GM19438 (cell line): ENCODE measurements around the gene MACF1.
"Not testable (repeated sequence)": the region's sequence is repeated elsewhere in the genome, so short reads cannot be mapped to it uniquely, and the experiment has no call there.

ENCODE experiments used
- ATAC-seq: cut with Tn5 transposase; IDR thresholded peaks from one replicate; pipeline ENCODE4 v1.9.1; 2021; ENCODE audit warnings: low read depth; ENCODE audit not compliant: unreplicated experiment

The MACF1 gene

GRCh38 chr1:39204441-39205081 lies at the start of gene MACF1:
Gene MACF1, plus strand, starts transcription at chr1:39204695. Its CDS starts 328 bp downstream, at chr1:39205023.
- no peak for ATAC-seq

- ATAC-seq: no peak
These were observed 47.2 kb upstream of the MACF1 start for GRCh38 chr1:39157304-39157703.

GRCh38 chr1:39158327-39159086 lies 46.0 kb upstream of the MACF1 start:
- no peak for ATAC-seq

DNA sequence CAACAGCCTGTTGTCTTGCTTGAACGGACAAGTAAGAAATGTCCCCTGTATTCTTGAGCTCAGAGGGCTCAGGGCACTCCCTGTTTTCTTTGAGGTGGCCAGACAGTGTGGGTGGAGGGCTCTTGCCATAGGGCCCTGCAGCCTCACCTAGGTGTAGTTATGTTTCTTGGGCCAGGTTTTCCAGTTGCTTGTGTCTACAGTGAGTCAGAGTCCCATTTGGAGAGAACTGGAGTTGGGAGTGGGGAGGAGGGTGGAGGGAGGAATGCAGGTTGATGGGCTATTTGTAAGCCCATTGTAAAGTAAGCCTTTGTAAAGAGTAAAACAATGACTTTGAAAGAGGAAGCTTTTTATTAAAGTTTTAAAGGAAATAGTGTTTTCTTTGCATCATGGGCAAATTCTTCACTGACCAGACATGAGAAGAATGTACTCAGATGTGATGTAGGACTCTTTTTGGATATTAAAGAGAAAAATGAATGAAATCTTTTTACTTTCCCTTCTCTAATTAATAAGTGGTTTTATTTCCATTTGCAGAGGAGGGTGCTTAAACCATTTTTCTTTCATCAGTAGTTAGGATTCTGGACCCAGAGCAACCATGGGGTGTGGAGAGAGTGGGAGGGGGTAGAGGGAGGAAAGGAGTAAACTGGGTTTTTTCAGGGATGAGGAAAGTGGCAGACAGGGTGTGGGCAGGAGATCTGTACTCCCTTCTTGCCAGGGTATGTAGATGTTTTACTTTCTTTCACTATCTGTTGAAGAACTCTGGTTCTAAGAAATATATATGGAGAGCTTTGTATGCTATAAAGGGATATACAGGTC lies 45.1 kb upstream of the MACF1 start:
- ATAC-seq: no peak

DNA sequence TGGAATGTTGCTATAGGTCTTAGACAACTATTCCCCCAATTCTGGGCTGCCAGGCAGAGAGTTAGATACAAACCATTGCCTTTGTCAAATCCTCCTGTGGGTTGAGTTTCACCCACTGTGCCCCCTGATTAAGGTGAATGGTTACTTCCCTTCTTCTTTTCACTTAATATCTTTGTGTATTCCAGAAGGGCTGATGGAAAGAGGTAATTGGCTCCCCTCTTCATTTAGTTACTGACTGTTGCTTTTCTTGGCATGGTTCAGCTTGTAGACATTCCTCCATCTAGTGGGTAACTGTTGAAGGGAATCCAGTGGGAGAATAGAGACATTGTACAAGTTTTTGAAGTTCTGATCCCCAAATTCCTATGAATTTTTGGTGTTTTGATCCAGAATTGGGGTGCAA lies 43.8 kb upstream of the MACF1 start:
- no peak for ATAC-seq

DNA sequence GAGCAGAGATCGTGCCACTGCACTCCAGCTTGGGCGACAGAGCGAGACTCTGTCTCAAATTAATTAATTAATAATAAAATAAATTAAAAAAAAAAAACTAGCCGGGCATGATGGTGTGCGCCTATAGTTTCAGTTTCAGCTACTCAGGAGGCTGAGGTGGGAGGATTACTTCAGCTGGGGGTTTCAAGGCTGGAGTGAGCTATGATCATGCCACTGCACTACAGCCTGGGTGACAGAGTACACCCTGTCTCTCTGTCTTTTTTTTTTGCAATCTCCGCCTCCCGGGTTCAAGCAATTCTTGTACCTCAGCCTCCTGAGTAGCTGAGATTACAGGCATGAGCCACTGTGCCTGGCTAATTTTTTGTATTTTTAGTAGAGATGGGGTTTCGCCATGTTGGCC lies 42.7 kb upstream of the MACF1 start:
- ATAC-seq: not testable (repeated sequence)

- no peak for ATAC-seq
These were observed 41.0 kb upstream of the MACF1 start for GRCh38 chr1:39163469-39163868.

GRCh38 chr1:39164256-39164655 lies 40.2 kb upstream of the MACF1 start:
- no peak for ATAC-seq

GRCh38 chr1:39165049-39165448 lies 39.4 kb upstream of the MACF1 start:
- no peak for ATAC-seq

DNA sequence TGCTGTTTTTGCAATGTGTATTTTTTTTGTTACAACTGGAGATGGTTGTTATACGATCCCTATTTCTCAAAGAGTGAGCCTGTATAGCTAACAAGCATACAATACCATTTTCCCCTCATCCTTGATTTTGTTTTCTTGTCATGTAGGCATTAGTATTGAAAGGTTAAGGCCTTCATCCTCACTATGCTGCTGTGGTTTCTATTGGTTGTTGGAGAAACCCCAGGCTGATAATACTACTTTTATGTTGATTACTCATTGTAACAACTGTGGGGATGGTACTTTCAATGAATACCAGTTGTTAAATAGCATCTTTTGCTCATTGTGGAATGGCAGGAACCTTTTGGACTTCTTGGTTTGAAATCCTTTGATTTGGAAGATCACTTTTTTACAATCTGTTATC lies 39.0 kb upstream of the MACF1 start:
- no peak for ATAC-seq

GRCh38 chr1:39167632-39168209 lies 36.8 kb upstream of the MACF1 start:
- no peak for ATAC-seq

GRCh38 chr1:39168301-39169080 lies 36.0 kb upstream of the MACF1 start:
- ATAC-seq: no peak

DNA sequence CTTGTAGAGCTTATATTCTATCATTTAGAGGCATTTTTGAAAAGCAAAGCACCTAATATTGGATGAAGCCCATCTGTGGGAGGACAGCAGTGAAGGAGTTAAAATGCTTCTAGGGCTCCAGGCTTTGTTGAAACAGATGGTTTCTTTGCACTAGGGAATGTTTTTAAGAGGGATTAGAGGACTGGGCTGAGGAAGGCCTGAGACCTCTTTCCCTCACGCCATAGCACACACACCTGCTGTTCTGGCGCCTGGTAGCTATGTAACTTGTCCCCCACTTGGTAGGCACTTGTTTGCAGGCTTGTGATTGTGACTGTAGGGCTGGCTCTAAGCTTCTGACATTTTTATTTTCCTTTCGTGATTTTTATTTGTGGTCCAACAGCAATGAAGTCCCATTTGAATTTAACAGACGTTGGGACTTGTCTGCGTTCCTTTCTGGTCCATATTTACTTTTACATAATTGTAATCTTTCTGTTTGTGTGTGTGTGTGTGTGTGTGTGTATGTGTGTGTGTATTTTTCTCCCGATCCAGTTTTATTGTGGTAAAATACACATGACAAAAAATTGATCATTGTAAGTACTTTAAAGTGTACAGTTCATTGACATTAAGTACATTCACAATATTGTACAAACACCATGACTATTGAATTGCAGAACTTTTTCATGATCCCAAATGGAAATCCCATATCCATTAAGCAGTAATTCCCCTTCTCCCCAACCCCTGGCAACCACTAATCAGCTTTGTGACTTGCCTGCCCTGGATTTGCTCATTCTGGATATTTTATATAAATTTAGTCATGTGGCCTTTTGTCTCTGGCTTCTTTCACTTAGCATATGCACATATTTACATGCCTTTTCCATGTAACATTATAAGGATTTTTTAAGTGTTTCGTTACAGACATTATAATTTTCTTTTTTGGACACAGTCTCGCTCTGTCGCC lies 33.5 kb upstream of the MACF1 start:
- no peak for ATAC-seq

DNA sequence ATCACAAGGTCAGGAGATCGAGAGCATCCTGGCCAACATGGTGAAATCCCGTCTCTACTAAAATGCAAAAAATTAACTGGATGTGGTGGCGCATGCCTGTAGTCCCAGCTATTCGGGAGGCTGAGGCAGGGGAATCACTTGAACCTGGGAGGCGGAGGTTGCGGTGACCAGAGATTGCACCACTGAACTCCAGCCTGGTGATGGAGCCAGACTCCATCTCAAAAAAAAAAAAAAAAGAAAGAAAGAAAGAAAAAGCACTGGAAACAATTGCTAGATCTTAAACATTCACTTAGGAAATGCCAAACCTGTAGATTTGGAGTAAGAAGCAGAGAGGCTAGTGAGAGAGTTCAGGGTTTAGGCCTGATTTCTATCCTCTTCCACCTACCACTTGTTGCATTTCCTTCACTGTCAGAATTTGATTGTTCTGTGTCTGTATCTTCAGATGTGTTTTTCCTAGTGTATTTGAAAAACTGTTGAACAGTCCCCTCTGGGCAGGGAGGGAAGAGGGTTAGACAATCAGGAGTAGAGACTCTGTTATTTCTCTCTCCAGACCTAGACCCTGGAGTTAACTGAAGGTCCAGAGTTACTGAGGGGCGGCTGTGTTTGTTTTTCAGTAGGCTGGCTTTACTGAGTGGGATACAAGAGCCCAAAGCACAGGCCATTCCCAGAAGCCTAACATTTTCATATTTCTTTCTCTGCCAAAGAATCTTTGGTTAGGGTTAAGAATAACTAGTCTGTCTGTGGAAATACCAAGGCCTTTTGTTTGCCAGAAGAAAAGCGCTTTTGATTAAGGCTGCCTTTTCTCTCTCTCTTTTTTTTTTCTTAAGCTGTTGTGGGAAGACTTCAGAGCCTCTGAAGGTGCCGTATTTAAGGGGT lies 31.1 kb upstream of the MACF1 start:
- ATAC-seq: no peak

GRCh38 chr1:39173995-39174380 lies 30.5 kb upstream of the MACF1 start:
- no peak for ATAC-seq

DNA sequence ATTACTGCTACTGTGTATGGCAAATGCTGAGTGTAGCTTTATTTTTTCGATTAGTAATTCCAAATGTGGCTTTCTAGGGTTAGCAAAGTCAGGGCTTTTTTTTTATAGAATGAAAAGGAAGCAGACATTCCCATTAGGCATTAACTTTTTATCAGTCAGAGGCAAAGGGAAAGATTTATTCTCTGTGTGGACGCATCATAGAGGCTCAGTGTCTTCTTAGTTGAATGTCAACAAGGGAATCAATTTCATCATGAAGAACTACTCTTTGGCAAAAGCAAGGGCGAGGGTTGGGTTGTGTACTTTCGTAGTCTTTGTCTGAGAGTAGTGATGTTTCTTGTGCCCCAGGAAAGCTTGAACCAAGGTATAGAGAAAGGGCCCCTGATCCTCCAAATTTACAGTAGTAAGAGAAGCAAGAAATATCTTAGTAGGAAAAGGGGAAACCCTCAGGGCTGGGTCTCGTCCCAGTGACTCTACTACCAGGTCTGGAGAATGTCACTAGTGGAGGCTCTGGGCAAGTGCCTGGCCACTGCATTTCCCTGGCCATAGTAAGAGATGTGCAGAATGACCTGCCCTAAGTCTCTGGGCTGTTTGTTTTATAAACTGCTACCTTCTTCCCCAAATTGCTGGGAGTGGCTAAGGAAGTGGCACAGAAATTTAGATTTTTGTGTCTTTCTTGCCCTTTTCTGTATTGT lies 30.0 kb upstream of the MACF1 start:
- no peak for ATAC-seq

DNA sequence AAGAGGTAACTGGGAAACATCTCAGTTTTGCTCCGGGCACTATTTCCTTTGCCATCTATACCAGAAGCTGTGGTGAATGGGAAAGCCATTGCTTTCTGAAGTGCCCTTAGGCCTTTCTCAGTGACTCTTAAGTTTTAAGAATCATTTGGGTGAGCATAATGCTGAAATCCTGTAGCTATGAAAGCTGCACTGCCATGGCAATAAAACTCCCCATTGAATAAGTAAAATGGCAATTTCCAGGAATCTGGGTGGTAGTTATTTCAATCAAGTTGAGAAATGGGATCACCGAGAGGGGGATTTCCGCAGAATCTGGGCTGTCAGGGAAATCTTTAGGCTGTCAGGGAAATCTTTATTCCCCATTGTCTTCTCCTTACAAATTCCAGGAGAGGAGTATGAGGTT lies 26.8 kb upstream of the MACF1 start:
- ATAC-seq: no peak
